ENCODE results near the gene CPA3.

CPA3 gene

GRCh38 chr3:148865049-148865448, at the start of gene CPA3:
CPA3 (plus strand) TSS chr3:148865296; CDS start chr3:148865308, 12 bp downstream.
- DNase-seq (ENCODE audit: low read depth in 3 of 3, low spot score in 1 of 3), result no peak

GRCh38 chr3:148815316-148816110, 49.6 kb upstream of the CPA3 start:
- DNase-seq (ENCODE audit: low read depth in 3 of 3, low spot score in 1 of 3), result no peak

GRCh38 chr3:148816427-148816826, 48.7 kb upstream of the CPA3 start:
- no peak for DNase-seq (ENCODE audit: low read depth in 3 of 3, low spot score in 1 of 3)

GRCh38 chr3:148816981-148817525, 48.0 kb upstream of the CPA3 start:
- DNase-seq (ENCODE audit: low read depth in 3 of 3, low spot score in 1 of 3), result no peak

GRCh38 chr3:148820361-148821245, 44.5 kb upstream of the CPA3 start:
- no peak for DNase-seq (ENCODE audit: low read depth in 3 of 3, low spot score in 1 of 3)

GRCh38 chr3:148823026-148823425, 42.1 kb upstream of the CPA3 start:
- no peak for DNase-seq (ENCODE audit: low read depth in 3 of 3, low spot score in 1 of 3)

GRCh38 chr3:148825476-148825875, 39.6 kb upstream of the CPA3 start:
- no peak for DNase-seq (ENCODE audit: low read depth in 3 of 3, low spot score in 1 of 3)

GRCh38 chr3:148827585-148827984, 37.5 kb upstream of the CPA3 start, which contains the start of gene CPB1:
CPB1 (plus strand) TSS chr3:148827811; CDS start chr3:148827824, 13 bp downstream.
- DNase-seq (ENCODE audit: low read depth in 3 of 3, low spot score in 1 of 3), result no peak

GRCh38 chr3:148828136-148828690, 36.9 kb upstream of the CPA3 start:
- no peak for DNase-seq (ENCODE audit: low read depth in 3 of 3, low spot score in 1 of 3)

GRCh38 chr3:148829926-148830325, 35.2 kb upstream of the CPA3 start:
- DNase-seq (ENCODE audit: low read depth in 3 of 3, low spot score in 1 of 3), result no peak

- no peak for DNase-seq (ENCODE audit: low read depth in 3 of 3, low spot score in 1 of 3)
Measured at GRCh38 chr3:148833223-148833622, 31.9 kb upstream of the CPA3 start.

GRCh38 chr3:148839805-148840204, 25.3 kb upstream of the CPA3 start:
- DNase-seq (ENCODE audit: low read depth in 3 of 3, low spot score in 1 of 3), result no peak

GRCh38 chr3:148840451-148840850, 24.6 kb upstream of the CPA3 start:
- DNase-seq (ENCODE audit: low read depth in 3 of 3, low spot score in 1 of 3), result no peak

- no peak for DNase-seq (ENCODE audit: low read depth in 3 of 3, low spot score in 1 of 3)
Measured at GRCh38 chr3:148845756-148846395, 19.2 kb upstream of the CPA3 start.

GRCh38 chr3:148847351-148847750, 17.7 kb upstream of the CPA3 start:
- DNase-seq (ENCODE audit: low read depth in 3 of 3, low spot score in 1 of 3), result no peak

- no peak for DNase-seq (ENCODE audit: low read depth in 3 of 3, low spot score in 1 of 3)
Measured at GRCh38 chr3:148848410-148848809, 16.7 kb upstream of the CPA3 start.

- no peak for DNase-seq (ENCODE audit: low read depth in 3 of 3, low spot score in 1 of 3)
Measured at GRCh38 chr3:148852271-148852992, 12.7 kb upstream of the CPA3 start.

GRCh38 chr3:148853076-148853475, 12.0 kb upstream of the CPA3 start:
- no peak for DNase-seq (ENCODE audit: low read depth in 3 of 3, low spot score in 1 of 3)

- no peak for DNase-seq (ENCODE audit: low read depth in 3 of 3, low spot score in 1 of 3)
Measured at GRCh38 chr3:148854061-148854460, 11.0 kb upstream of the CPA3 start.

GRCh38 chr3:148856384-148856783, 8.7 kb upstream of the CPA3 start:
- no peak for DNase-seq (ENCODE audit: low read depth in 3 of 3, low spot score in 1 of 3)

Measured in stimulated activated CD4-positive, alpha-beta T cell treated with anti-CD3 and anti-CD28 coated beads, TNF-alpha, amount 100 ng/mL, for 1 hour (primary cell).